NCI-H446 treated with DMSO at 0.1 percent for 48 hours (cell line): Measurements from ENCODE around the gene SEC23B.
"Not testable (repeated sequence)": the region's sequence is repeated elsewhere in the genome, so short reads cannot be mapped to it uniquely, and the experiment has no call there.

Experiments
- DNase-seq: peaks from one replicate; lab custom pipeline; 2025; lab: John Stamatoyannopoulos, UW

The SEC23B gene

GRCh38 chr20:18507218-18508191 is at the start of gene SEC23B:
TSS of gene SEC23B (plus strand) at chr20:18507940. CDS start at chr20:18510836, 2,896 bp downstream.
- DNase-seq = peak; percentile 94

- no peak for DNase-seq
These were observed 42.1 kb upstream of the SEC23B start for GRCh38 chr20:18465536-18466200.

GRCh38 chr20:18466574-18466893 is 41.2 kb upstream of the SEC23B start:
- DNase-seq = no peak

GRCh38 chr20:18466894-18467730 is 40.6 kb upstream of the SEC23B start, which contains the start of the genes DZANK1 and POLR3F:
TSS of gene DZANK1 (minus strand) at chr20:18467030. CDS start at chr20:18465358, 1,672 bp downstream.
TSS of gene POLR3F (plus strand) at chr20:18467390. CDS start at chr20:18467507, 117 bp downstream.
- peak; percentile 92 for DNase-seq

DNA sequence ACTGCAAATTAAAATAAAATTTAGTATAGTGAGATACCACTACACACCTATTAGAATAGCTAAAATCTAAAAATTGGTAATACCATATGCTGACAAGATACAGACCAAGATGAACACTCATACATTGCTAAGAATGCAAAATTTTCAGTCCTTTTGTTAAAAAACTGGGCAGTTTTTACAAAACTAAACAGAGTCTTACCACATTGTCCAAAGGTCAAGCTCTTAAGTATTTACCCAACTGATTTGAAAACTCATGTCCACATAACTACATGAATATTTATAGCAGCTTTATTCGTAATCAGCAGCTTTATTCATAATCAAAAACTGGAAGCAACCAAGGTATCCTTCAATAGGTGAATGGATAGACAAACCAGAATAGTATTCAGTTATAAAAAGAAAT is 30.5 kb upstream of the SEC23B start:
- DNase-seq = no peak

DNA sequence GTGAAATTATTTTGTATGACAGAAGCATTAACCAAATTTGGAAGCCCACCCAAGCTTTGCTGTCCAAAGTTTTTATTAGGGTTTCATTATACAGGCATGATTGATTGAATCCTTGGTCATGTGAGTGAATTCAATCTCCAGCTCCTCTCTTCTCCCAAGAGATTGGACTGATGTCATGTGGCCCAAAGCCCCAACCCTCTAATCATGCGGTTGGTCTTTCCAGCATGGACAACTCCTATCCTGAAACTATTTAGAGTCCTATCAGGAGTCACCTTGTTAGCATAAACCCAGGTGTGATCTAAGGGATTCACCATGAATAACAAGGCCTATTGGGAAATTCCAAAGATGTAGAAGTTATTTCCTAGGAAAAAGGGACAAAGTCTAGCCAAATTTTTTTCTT is 29.9 kb upstream of the SEC23B start:
- no peak for DNase-seq

DNA sequence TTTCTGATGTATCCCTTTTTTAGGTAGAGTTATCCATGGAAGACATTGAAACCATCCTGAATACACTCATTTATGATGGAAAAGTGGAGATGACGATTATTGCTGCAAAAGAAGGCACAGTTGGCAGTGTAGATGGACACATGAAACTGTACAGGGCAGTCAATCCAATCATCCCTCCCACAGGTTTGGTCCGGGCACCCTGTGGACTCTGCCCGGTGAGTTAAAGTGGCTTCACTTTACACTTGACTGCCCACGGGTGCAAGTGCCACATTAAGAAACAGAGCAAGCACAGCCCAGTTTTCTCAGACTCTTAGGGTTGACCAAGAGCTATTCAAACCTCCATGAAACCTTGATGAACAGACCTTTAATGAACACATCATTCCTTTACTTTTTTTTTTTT is 26.1 kb upstream of the SEC23B start:
- no peak for DNase-seq

GRCh38 chr20:18488301-18488700 is 19.4 kb upstream of the SEC23B start:
- DNase-seq = no peak

- no peak for DNase-seq
These were observed 11.7 kb upstream of the SEC23B start for GRCh38 chr20:18496042-18496441.

GRCh38 chr20:18496740-18497592 is 10.8 kb upstream of the SEC23B start, which contains the start of gene RBBP9:
TSS of gene RBBP9 (minus strand) at chr20:18497225. CDS start at chr20:18497167, 58 bp downstream.
- DNase-seq = peak; percentile 77

DNA sequence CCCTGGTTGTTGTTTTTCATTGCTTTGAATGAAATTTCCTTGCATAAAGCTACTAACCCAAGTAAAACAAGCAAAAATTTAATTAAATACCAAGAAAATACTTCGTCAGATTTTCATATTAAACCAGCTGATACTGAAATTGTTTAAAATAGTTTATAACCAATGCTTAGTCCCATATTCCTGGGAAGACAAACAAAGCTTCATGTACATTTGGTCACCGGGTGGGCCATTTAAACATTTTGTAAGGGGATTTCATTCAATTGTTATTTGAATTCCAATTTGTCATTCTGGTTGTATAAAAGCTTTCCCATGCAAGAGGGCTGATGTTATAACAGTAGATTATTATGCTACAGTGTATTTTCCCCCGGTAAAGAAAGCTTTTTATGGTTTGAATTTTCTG is 10.1 kb upstream of the SEC23B start:
- no peak for DNase-seq

GRCh38 chr20:18501672-18502071 is 6.1 kb upstream of the SEC23B start:
- DNase-seq = not testable (repeated sequence)

DNA sequence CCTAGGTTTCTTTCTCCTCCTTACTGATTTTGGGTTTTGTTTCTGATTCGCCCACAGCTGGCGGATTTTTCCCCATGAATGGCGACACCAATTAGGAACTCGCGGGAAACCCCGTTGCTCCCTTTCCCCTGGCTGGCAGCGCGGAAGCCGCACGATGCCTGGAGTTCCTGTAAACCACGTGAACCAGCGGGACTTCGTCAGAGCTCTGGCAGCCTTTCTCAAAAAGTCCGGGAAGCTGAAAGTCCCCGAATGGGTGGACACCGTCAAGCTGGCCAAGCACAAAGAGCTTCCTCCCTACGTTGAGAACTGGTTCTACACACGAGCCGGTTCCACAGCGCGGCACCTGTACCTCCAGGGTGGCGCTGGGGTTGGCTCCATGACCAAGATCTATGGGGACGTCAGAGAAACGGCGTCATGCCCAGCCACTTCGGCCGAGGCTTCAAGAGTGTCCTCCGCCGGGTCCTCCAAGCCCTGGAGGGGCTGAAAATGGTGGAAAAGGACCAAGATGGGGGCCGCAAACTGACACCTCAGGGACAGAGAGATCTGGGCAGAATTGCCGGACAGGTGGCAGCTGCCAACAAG is 3.2 kb upstream of the SEC23B start:
- no peak for DNase-seq

GRCh38 chr20:18506744-18507143 is 996 bp upstream of the SEC23B start:
- no peak for DNase-seq

DNA sequence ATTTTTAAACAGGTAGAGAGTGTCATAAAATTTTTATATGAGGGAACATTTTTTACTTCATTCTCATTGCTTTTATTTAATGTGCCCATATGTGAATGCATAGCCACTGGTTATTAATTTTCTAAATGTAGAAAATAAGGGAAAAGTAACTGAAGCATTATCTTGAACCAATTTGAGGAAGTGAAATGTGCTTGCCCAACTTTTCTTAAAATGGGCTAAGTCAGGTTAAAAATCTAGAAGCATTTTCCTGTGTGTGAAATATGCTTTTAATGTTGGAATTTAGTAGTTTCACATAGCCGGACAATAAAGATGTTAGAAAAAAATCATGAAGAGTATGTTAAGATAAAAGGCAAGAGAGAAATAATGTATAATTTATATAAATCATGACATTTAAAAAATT is 3.8 kb downstream of the SEC23B start:
- DNase-seq = no peak

DNA sequence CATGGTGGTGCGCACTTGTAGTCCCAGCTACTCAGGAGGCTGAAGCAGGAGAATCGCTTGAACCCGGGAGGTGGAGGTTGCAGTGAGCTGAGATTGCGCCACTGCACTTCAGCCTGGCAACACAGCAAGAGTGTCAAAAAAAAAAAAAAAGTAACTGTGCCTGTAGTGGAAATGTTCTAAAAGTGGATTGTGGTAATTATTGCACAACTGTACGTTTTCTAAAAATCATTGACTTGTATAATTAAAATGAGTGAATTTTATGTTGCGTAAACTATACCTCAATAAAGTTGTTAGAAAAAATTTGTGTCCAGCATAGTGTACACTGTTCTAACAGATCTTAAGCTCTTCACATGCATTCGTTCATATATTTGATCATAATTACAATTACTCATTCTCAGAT is 5.5 kb downstream of the SEC23B start:
- no peak for DNase-seq

- no peak for DNase-seq
These were observed 6.4 kb downstream of the SEC23B start for GRCh38 chr20:18514127-18514526.

GRCh38 chr20:18515973-18516372 is 8.2 kb downstream of the SEC23B start:
- no peak for DNase-seq

GRCh38 chr20:18522066-18522465 is 14.3 kb downstream of the SEC23B start:
- DNase-seq = not testable (repeated sequence)

GRCh38 chr20:18523066-18523465 is 15.3 kb downstream of the SEC23B start:
- no peak for DNase-seq

DNA sequence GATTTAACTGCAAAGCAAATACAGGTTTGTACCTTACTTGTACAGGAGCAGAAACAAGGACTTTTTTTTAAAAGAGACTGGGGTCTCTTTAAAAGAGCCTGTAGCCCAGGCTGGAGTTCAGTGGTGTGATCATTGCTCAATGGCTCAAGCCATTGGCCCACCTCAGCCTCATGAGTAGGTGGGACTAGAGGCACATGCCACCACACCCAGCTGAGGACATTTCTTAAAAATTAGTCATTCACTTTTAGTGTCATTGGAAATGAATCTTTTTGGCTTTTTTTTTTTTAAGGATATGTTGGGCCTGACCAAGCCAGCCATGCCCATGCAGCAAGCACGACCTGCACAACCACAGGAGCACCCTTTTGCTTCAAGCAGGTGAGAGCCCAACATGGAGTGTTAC is 16.9 kb downstream of the SEC23B start:
- no peak for DNase-seq
